HG03039 (cell line): ENCODE measurements around the gene TLE3.

ENCODE experiments used
- ATAC-seq: cut with Tn5 transposase; IDR thresholded peaks from one replicate; pipeline ENCODE4 v1.9.1; 2021; ENCODE audit warnings: mild to moderate bottlenecking, moderate library complexity; ENCODE audit not compliant: unreplicated experiment

TLE3 gene

DNA sequence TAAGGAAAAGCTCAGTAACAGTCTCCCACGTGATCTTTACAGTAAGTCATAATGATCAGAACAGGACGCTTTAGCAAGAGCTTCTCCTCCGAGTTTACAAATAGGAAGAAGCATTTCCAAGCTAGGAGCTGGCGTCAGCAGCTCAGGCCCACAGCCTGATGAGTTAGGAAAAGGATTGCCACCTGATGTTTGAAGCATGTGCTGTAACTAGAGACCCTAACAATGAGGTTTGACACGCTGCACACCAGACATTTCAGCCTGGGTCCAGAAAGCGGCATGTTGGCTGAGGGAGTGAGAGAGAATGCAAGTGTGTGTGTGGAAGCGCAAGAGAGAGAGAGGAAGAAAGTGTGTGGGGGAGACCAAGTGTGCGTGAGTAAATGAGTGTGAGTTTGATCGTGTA lies 47.3 kb downstream of the TLE3 start:
- ATAC-seq, result no peak

DNA sequence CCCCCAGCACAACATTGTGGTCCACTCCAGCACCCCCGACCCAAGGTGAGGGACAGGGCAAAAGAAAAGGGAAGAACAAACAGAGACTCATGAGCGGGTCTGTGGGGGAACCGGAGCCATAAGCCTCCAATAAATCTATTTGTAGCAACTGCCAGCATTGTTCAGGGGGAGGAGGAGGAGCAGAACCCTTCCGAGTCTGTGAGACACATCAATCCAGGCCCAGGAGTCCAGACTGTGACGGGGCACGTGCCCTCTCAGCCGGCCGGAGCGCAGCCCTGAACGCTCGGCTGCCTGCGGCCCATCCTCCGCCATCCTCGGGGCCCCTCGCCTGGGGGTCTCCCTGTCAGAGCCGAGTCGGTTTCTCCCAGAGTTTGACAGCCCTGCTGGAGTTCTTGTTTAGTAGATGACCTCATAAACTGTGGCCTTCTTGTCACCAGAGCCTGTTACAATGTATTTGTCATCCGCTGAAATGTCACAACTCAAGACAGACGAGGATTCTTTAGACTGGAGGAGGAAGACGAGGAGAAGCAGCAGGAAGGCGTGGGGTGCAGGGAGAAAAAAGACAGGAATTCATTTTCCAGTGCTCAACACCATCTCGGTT lies 47.9 kb downstream of the TLE3 start:
- ATAC-seq, result no peak

DNA sequence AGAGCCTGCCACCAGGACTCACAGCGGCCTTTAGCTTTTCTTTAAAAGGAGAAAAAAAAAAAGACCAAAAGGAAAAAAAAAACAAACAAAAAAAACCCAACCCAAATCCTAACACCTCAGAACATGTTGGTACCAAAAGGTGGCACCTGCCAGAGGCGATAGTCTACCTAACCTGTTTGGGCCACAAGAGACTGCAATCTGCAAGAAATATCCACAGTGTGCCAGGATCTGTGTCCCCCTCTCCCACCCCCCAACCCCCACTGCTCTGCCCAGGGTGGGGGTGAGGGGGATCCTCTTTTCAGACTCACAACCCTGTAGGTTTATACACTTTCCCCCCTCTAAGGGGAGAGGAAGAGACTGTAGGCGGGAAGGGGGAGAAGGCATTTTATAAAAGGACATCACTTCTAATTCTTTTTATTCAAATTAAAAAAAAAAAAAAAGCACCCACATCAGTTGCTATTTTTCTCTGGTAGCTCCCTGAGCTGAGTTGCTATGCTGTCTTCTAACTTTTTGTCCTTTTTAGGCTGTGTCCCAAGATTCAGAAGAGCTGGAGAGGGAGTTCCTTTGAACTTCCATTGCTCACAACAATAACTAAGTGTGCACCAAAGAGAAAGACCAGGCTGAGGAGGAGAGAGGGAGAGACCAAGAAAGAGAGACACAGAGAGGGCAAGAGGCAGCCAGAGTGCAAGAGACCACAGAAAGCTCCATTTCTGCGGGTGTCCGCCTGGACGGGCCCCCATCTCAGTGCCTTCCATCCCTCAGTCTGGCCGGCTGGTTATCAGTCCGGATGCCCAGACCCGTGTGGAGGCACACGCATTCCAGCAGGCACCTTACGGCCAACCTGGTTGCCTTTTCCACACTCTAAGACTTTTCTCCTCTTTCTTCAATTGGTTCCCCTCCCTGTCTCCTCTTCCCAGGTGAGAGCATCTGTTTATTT lies 48.9 kb downstream of the TLE3 start:
- ATAC-seq, result no peak

DNA sequence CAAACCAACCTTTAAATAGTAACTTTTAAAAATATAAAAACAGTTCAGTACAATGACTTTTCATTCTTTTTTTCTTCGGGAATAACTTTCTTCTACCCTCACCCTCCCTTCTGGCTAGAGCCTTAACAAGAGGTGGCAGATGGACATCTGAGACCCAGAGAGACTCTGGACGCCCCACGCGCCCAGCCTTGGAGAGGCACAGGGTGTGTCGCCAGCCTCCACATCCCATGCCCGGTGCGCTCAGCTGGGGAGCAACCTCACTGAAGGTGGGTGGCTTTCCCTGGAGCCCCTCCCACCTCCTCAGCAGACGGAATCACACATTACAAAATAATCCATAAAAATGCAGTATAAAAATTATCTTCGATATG lies 49.5 kb downstream of the TLE3 start:
- no peak for ATAC-seq

DNA sequence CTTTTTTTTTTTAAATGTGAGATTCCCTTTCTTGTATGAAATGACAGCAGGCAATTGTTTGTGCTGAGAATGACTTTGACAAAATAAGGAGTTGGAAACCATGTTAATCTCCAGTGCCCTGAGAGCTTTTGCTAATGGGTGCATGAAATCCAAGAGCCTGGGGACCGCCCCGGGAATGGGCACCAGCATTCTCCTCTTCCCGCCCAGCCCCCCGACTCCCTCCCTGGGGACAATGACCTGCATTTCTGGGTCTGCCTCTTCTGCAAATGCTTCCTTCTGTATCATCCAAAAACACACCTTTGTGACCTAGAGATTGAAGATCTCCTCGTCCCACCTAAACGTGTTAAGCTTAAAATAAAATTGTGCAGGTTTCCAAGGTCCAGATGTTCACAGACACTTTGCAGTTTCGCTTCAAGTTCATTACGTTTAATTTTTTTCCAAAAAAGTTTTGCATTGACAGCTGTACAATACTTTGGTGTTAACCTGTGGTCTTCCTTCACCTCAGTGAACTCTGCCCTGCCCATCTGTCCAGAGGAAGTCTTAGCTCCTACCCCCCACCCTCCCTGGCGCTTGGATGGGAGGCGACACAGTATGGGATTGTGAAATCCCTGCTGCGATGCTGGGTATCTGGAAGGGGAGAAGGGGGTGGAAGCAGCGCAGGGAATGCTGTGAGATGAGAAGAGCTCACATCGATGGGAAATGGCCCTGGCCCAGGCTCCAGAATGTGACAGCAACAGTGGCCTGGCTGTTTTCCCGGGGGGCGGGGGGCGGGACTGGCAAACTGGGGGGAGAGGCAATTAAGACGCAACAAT lies 50.1 kb downstream of the TLE3 start:
- ATAC-seq, result no peak

DNA sequence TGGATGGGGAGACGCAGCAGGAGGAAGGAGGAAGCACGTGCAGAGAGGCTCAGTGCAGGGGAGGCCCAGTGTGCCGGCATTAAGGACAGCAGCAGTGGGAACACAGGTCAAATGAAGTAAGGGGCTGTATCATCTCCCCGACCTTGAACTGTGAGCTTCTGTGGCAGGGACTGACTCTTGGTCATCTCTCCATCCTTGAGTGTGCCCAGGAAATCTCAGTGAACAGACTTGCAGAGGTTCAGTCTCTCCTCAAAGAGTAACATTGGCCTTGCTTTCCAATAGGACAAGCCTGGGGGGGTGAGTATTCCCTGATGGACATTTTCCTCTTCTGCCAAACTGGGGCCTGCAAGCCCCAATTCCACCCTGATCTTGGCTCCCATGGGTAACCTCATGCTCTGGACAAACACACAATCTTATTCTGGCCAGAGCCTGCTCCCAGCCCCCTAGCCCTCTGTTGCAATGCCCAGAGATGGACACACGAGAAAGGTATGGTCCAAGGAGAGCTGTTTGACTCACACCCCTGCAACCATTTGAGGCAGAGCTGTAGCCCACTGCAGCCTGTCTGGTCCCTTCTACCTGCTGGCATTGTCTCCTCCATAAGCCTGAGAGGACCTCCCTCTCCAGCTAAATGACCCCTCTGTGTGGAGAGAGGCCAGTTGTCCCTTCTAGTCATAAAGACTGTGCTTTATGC lies 50.9 kb downstream of the TLE3 start:
- ATAC-seq, result no peak

DNA sequence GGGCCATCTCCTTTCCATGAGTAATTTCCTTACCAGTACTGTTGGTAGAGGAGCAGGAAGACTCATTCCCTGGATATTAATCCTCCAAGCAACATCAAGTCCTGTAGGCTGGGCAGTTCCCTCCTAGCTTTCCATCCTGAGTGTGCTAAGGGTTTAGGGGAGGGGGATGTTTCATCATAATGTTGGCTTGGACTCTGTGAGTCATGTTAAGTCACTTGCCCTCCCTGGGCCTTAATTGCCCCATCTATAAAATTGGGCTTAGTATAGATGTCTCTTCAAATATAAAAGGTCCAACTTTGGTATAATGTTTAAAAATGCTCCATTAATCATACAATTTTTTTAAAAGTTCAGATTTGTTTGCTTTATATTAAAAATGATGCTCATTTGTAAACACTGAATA lies 52.7 kb downstream of the TLE3 start:
- ATAC-seq, result no peak

DNA sequence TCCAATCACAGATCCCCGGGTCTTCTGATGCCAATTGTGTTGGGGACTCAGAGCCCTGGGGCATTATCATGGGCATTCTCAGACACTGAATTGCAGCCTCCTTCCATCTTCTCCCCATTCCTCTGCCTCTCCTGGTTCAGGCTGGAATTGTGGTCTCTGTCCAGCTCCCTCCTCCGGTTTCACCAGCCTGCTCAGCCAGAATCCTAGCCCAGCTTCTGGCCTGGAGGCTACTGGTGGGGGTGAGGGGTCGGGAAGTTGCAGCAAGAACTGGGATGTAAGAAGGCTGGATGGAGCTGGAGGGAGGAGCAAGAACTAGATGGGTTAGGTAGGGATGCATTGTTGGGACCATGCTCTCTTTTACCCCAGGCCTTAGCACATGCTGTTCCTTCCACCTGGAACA lies 53.5 kb downstream of the TLE3 start:
- no peak for ATAC-seq

DNA sequence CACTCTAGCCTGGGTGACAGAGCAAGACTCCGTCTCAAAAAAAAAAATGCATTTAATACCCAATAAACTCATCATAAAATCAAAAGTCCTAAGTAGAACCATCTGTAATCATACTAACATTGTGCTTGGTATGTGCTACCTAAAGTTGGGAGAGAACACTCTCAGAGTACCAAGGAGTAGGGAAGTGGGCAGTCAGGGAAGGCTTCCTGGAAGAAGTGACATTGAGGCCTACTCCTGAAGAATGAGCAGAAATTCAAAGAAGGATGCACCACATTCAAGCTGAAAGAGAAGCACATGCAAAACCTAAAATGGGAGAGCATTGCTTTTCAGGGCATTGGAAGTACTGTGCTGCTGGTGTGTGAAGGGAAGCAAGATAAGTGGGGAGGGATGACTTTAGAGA lies 54.1 kb downstream of the TLE3 start:
- ATAC-seq, result no peak

DNA sequence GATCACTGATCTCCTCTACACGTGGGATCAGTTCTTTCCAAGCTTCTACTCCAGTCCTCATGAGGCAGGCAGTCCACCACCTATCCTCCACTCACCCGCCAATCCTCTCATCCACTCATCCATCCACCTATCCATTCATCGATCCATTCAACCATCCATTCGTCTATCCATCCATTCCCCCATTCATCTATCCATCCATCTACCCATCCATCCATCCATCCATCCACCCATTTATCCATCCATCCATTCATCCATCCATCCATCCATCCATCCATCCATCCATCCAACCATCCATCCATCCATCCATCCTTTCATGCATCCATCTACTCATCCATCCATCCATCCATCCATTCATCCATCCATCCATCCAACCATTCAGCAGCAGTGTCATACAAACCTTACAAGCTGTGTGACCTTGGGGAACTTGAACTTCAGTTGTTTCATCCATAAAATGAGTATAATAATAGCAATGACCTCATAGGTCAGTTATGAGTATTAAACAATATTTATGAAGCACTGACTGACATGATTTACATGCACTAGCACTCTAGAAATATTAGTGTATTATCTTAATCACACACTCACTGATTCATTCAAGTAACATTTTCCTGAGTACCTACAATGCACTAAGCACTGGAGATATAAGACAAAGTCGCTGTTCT lies 55.0 kb downstream of the TLE3 start:
- ATAC-seq, result no peak

DNA sequence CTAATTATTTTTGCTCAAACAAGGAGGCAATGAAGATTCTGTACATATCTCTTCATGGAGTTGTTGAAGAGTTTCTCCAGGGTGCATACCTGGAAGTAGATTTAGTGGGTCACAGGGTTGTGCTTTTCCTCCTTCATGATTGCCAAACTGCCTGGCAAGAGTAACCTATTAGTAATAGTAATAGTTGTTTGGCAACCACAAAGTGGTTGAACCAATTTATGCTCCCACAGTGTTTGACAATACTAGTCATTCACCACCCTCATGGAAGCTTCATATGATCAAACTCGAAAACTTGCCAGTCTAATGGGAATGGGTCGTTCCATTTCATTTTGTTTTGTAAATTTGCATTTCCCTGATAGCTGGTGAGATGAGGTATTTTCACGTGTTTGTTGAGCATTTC lies 57.8 kb downstream of the TLE3 start:
- no peak for ATAC-seq

DNA sequence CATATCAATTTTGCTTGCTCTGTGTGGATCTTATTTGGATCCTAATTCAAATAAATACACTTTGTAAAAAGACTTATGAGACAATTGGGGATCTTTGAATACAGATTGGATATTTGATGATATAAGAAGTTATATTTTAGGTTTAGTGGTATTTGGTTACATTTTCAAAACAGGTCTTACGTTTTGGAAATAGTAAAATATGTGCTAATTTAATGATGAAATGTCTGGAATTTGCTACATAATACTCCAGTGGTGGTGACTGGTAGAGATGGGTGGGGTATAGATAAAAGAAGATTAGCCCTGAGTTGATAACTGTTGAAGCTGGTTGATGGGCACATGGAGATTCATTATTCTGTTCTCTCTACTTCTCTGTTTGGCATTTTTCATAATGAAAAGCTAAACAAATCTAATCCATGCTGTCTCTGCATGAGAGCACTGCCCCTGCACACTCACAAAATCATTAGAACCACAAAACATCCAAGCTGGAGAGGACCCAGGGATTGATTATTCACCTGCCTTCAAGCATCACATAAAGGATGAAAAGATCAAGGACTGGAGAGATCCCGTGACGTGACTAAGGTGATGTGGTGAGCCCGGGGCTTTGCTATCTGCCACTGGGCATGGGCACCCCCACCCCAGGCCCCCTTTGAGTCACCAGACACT lies 58.9 kb downstream of the TLE3 start:
- no peak for ATAC-seq

DNA sequence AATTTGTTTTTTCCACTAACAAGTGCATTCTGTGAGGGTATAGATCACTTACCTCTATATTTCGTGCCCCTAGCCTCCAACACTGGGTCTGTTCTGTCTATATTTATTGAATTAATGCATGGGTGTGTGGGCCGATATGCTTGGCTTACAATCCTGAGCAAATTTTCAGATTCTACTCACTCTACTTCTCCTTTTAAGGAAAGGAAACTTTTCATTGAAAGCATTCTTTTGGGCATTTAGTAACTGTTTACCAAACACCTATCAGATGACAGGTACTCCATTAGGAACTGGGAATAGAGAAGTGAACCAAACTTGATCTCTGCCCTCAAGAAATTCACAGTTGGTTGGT lies 60.5 kb downstream of the TLE3 start:
- ATAC-seq, result no peak

DNA sequence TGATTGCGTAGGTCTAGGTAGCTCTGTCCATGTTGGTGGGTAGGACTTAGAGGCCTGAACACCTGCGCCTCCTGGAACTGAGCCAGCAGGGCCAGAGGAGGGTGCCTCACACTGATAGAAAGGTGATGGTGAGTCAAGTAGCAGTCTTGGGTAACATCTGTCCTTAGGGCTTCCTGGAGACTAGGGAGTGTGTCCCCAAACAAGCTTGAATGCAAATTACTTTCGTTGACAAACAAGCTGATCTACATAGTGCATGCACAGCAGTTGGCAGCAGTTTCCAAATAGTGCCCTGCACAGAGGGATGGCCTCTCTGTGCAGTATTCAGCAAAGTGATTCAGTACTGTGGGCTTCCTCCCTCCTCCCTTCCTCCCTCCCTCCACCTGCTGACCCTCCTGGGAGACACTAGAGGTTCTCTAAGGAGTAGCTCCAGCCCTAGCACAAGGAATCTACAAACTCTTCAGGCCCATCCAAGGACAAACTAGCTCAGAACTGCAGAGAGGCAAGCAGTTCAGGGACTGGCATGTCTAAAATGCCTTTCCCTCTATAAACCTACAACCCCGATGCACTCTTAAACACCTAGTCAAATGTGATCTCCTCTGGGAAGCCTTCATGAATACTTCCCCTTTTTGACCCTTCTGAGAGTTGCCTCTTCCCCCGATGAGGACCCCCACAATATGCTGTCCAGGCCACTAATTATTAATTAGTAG lies 61.0 kb downstream of the TLE3 start:
- ATAC-seq, result peak; percentile 58

DNA sequence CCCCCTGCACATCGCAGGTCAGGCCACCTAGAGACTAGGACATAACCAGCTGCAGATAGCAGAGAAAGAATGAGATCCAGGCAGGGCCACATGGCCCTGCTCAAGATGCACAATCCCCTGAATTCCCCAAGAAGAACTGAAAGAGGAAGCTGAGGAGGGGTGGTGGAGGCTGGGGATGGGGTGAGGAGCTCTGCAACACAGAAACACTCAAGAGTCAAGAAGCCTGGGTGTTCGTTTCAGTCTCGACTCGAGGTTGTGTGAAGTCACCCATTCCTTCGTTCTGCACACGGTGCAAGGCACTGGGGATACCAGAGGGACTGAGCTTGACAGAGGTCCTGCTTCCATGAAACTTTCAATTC lies 62.0 kb downstream of the TLE3 start:
- ATAC-seq, result peak; percentile 50

DNA sequence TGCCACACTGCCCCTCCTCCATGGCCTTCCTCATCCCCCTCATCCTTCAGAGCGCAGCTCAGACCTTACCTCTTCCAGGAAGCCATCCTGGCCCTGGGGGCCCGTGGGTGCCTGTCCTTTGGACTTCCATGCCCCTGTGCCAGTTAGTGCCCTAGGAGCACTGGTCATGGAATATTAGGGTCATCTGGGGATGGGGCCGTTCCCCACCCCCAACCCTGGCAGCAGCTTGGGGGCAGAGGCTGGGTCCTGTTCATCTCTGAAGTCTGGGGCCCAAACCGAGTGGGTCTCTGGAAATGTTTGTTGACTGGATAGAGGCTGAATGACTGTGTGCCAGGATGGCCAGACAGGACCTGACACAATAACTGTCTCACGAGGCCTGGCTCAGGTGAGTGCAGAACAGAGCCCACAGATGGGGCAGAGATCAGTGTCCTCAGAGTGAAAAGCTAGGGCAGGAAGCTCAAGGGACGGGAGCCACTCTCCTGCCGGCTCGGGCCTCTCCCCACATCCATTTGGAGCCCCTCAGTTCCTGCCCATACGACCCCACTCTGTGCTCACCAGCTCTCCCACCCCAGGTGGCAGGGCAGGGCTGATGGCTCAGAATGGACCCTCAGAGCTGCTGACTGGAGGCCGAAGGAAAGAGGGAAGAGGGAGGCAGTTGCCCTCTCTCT lies 62.5 kb downstream of the TLE3 start:
- ATAC-seq, result no peak

DNA sequence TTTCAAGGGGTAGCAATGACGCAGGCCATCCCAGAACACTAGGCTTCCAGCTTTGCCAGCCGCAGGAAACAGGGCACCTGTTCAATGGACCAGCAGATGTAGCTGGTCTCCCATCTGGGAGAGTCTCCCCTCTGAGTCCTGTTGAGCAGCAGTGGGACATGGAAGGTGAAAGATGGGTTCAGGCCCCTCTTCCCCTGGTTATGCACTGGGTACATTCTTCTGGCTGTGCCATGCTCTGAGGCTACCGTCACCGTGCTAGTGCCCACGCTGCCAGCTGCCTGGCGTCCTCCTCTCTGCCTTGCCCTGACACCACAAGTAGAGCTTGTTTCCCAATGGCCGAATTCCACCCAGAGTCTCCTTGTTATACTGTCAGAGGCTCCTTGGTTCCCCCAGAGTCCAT lies 63.1 kb downstream of the TLE3 start:
- no peak for ATAC-seq

DNA sequence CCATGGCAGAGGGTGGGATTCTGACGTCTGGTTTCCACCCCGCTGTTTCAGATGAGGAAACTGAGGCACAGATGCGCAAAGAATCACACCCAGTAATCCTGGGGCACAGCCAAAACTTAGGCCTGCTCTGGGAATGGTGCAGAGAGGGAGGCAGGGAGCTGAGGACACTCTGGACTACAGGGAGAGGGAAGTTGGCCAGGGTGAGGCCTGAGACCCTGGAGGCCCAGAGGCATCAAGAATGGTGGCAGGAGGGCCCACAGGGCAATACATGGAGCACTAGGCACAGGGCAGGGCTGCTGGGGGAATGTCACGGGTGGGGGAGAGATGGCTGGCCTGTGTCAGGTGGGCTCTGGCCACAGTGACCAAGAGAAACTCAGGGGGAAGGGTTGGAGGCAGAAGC lies 63.6 kb downstream of the TLE3 start:
- no peak for ATAC-seq

DNA sequence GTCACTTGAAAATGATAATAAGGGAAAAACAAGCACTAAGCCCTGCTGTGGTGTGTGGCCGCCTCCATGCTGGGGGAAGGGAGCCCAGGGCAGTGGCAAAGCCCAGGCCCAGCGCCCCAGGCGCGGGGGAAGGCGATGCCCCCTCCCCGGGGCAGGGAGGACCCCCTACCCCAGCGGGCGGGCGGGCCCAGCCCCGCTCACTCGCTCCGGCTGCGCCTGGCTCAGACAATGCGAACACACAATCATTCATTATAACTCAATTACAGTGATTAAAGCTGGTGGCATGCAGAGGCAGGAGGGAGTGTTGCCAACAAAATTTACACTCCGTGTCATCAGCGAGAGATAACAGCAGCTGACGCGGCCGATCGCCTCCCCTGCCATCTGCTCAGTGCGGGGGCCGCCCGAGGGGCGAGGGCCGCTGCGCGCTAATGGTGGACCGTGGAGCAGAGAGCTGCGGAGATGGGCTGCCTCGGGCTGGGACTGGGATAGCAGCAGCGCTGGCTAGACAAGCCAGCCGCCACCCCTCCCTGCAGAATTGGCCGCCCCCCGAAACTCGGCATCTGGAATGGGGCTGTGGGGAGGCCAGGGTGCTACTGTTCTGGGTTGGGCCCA lies 64.1 kb downstream of the TLE3 start:
- ATAC-seq, result no peak
